ENCODE results near the gene AGAP3. TPM values are rescaled to one million over a fixed set of nuclear protein-coding genes. Genes with fewer than 3 reads are reported as not detected.

The AGAP3 gene
- total and polyA plus RNA-seq, 2 donors (not counting 1 experiment from before 2014, with no cell fraction given), result 21.1 to 22.3 TPM

- no peak overlapping the region for H3K27ac ChIP-seq (ENCODE audit: low read length in 2 of 2)
- Mint-ChIP-seq H3K27me3 (peaks cover 6% of the 10 kb centered on the region), H3K9me3 (ENCODE audit: insufficient read depth) (no peaks in the 10 kb centered on the region), H3K4me1 (peaks cover 19% of the 10 kb centered on the region), H3K4me3 (no peak overlapping the region), H3K27ac (no peak overlapping the region)
- TF ChIP-seq CTCF (IDR thresholded peaks at IDR 0.05) (no peak), EZH2 (IDR thresholded peaks at IDR 0.05; ENCODE audit: borderline replicate concordance, insufficient read depth, low read depth, low read length, poor library complexity, severe bottlenecking) (no peak)
- no peak for ATAC-seq (ENCODE audit: low read depth)
- intact Hi-C loops (cut with micrococcal nuclease), result no loop called here
- no peaks in the 10 kb centered on the region for H3K36me3 ChIP-seq (replicated peaks in 1 of 2; ENCODE audit: control extremely low read depth in 1 of 2, control insufficient read depth in 1 of 2, extremely low read depth in 1 of 2, insufficient read depth in 2 of 2, low read length in 1 of 2)
- H2AFZ ChIP-seq (ENCODE audit: insufficient read depth, low read depth, low read length, poor library complexity, severe bottlenecking), result no peak overlapping the region
- peaks cover 13 to 18% of the 10 kb centered on the region in 2 donors for H3K4me1 ChIP-seq (ENCODE audit: control insufficient read depth in 2 of 2, insufficient read depth in 2 of 2, low read length in 2 of 2)
- no peak overlapping the region for H3K4me3 ChIP-seq (ENCODE audit: control extremely low read depth in 1 of 5, extremely low read depth in 1 of 5, insufficient read depth in 1 of 5, low read depth in 2 of 5, low read length in 4 of 5)
- ChIA-PET CTCF (no interaction called here), POLR2A (no interaction called here)
- H3K9ac ChIP-seq (ENCODE audit: low read length), result no peak overlapping the region
- no peak for DNase-seq
- peaks cover 6% of the 10 kb centered on the region for H3K79me2 ChIP-seq (ENCODE audit: control insufficient read depth, insufficient read depth, low read length)
- peaks cover 0 to 13% (median 3%) of the 10 kb centered on the region in 4 experiments for H3K27me3 ChIP-seq (replicated peaks in 1 of 4; ENCODE audit: control extremely low read depth in 1 of 4, control insufficient read depth in 3 of 4, insufficient read depth in 4 of 4, low read length in 3 of 4)
- H3K4me2 ChIP-seq (replicated peaks; ENCODE audit: low read depth, low read length, poor library complexity, severe bottlenecking), result no peak overlapping the region
- H4K20me1 ChIP-seq (ENCODE audit: control insufficient read depth, insufficient read depth, low read length, poor library complexity, severe bottlenecking), result no peaks in the 10 kb centered on the region
- H3K9me3 ChIP-seq (ENCODE audit: control extremely low read depth in 1 of 3, control insufficient read depth in 2 of 3, insufficient read depth in 1 of 3, low read length in 2 of 3), result no peaks in the 10 kb centered on the region
- 95% methylated on average over 6 of the region's 8 CpGs for WGBS (ENCODE audit: insufficient coverage)
Observed at GRCh38 chr7:151053751-151054150, 32.5 kb upstream of the AGAP3 start.

GRCh38 chr7:151056283-151056665 lies 30.0 kb upstream of the AGAP3 start:
- ChIA-PET POLR2A (no interaction called here), CTCF (no interaction called here)
- Histone ChIP-seq H3K36me3 (replicated peaks in 1 of 2; ENCODE audit: control extremely low read depth in 1 of 2, control insufficient read depth in 1 of 2, extremely low read depth in 1 of 2, insufficient read depth in 2 of 2, low read length in 1 of 2) (no peaks in the 10 kb centered on the region), H3K4me3 (ENCODE audit: control extremely low read depth in 1 of 5, extremely low read depth in 1 of 5, insufficient read depth in 1 of 5, low read depth in 2 of 5, low read length in 4 of 5) (no peak overlapping the region), H3K9ac (ENCODE audit: low read length) (no peak overlapping the region), H3K27me3 (replicated peaks in 1 of 4; ENCODE audit: control extremely low read depth in 1 of 4, control insufficient read depth in 3 of 4, insufficient read depth in 4 of 4, low read length in 3 of 4) (peaks cover 0 to 9% (median 3%) of the 10 kb centered on the region in 4 experiments), H3K79me2 (ENCODE audit: control insufficient read depth, insufficient read depth, low read length) (peaks cover 24% of the 10 kb centered on the region), H4K20me1 (ENCODE audit: control insufficient read depth, insufficient read depth, low read length, poor library complexity, severe bottlenecking) (peaks cover 14% of the 10 kb centered on the region), H3K4me2 (replicated peaks; ENCODE audit: low read depth, low read length, poor library complexity, severe bottlenecking) (no peak overlapping the region), H3K27ac (ENCODE audit: low read length in 2 of 2) (no peak overlapping the region), H2AFZ (ENCODE audit: insufficient read depth, low read depth, low read length, poor library complexity, severe bottlenecking) (no peak overlapping the region), H3K9me3 (ENCODE audit: control extremely low read depth in 1 of 3, control insufficient read depth in 2 of 3, insufficient read depth in 1 of 3, low read length in 2 of 3) (no peaks in the 10 kb centered on the region), H3K4me1 (ENCODE audit: control insufficient read depth in 2 of 2, insufficient read depth in 2 of 2, low read length in 2 of 2) (peaks cover 26 to 36% of the 10 kb centered on the region in 2 donors)
- ATAC-seq (ENCODE audit: low read depth), result no peak
- WGBS (ENCODE audit: insufficient coverage), result 96% methylated on average over 4 of the region's 6 CpGs
- Mint-ChIP-seq H3K9me3 (ENCODE audit: insufficient read depth) (no peaks in the 10 kb centered on the region), H3K27me3 (peaks cover 6% of the 10 kb centered on the region), H3K4me3 (peak overlapping the region; percentile 96), H3K4me1 (peaks cover 36% of the 10 kb centered on the region), H3K27ac (no peak overlapping the region)
- DNase-seq, result no peak
- TF ChIP-seq EZH2 (IDR thresholded peaks at IDR 0.05; ENCODE audit: borderline replicate concordance, insufficient read depth, low read depth, low read length, poor library complexity, severe bottlenecking), result no peak
- TF ChIP-seq CTCF (IDR thresholded peaks at IDR 0.05), result no peak
- intact Hi-C loops (cut with micrococcal nuclease), result loop anchor here (5.0 kb wide), 1 partner anchor 44 kb away; no protein-coding TSS in a partner anchor
